OCI-LY1 (cell line): ENCODE results near the gene APOA1.

ENCODE experiments used
- EZH2 ChIP-seq: fragments of 200-600 bp; sonication (generic), shearing (Covaris generic); IDR thresholded peaks from 2 replicates; pipeline ENCODE4 v1.8.0; 2017; ENCODE audit warnings: borderline replicate concordance, mixed run types, mild to moderate bottlenecking, antibody characterized with exemption, low read length, moderate library complexity, mixed read lengths
- TF ChIP-seq, protein P1 (sequence below): fragments of 200-600 bp; sonication (generic), shearing (Covaris generic); IDR thresholded peaks from 2 replicates; pipeline ENCODE4 v1.5.1; 2017; ENCODE audit warnings: mild to moderate bottlenecking, antibody characterized with exemption, low read length, moderate library complexity, mixed read lengths

DNA sequence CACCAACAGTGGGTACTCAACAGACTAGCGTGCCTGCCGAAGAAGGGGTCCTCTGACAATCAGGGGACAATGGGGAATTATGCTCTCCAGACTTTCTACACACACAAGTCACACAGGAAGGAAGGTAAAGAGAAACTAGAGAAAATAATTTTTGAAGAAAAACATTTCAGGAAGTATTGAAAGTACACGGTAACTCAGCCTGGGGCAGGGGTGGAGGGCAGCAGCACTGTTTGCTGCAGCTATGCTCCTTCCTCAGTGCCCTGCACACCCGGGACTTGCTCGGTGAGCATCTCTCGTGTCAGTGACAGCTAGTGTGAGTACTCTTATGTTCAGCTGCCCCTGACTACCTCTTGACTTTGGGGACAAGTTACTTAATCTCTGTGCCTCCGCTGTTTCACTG is 18.0 kb upstream of the APOA1 start:
- TF ChIP-seq, protein P1, sequence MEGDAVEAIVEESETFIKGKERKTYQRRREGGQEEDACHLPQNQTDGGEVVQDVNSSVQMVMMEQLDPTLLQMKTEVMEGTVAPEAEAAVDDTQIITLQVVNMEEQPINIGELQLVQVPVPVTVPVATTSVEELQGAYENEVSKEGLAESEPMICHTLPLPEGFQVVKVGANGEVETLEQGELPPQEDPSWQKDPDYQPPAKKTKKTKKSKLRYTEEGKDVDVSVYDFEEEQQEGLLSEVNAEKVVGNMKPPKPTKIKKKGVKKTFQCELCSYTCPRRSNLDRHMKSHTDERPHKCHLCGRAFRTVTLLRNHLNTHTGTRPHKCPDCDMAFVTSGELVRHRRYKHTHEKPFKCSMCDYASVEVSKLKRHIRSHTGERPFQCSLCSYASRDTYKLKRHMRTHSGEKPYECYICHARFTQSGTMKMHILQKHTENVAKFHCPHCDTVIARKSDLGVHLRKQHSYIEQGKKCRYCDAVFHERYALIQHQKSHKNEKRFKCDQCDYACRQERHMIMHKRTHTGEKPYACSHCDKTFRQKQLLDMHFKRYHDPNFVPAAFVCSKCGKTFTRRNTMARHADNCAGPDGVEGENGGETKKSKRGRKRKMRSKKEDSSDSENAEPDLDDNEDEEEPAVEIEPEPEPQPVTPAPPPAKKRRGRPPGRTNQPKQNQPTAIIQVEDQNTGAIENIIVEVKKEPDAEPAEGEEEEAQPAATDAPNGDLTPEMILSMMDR, result no peak
- no peak for TF ChIP-seq EZH2
